MM.1S (cell line): ENCODE measurements around the gene VGF.

Source experiments
- CTCF ChIP-seq: fragments of 300-600 bp; sonication (generic); IDR thresholded peaks from 2 replicates; pipeline ENCODE4 v1.5.1; 2016; ENCODE audit warnings: antibody characterized with exemption, low read length, mixed read lengths
- EZH2 ChIP-seq: fragments of 300-600 bp; sonication (generic); optimal IDR thresholded peaks from 2 replicates; pipeline ENCODE3; 2017; ENCODE audit warnings: low read depth, mild to moderate bottlenecking, antibody characterized with exemption, low read length, mixed read lengths
- EZH2phosphoT487 ChIP-seq: fragments of 300-600 bp; sonication (generic); IDR thresholded peaks from 2 replicates; pipeline ENCODE4 v1.6.1; 2018; ENCODE audit warnings: antibody characterized with exemption, low read length

GRCh38 chr7:101177644-101178043, 12.3 kb upstream of the VGF start:
- TF ChIP-seq CTCF (no peak), EZH2 (no peak), EZH2phosphoT487 (no peak)
